Ishikawa (cell line): ENCODE data around the gene NPLOC4.

Source experiments
- RAD21 ChIP-seq: IDR thresholded peaks from 2 replicates; pipeline ENCODE4 v1.6.1; 2012; ENCODE audit warnings: low read depth
- TAF1 ChIP-seq: IDR thresholded peaks from 2 replicates; pipeline ENCODE4 v1.6.1; 2012; ENCODE audit warnings: low read depth, mild to moderate bottlenecking
- YY1 ChIP-seq: IDR thresholded peaks from 2 replicates; pipeline ENCODE4 v1.6.1; 2012; ENCODE audit warnings: low read depth
- TF ChIP-seq, protein P1 (sequence below): IDR thresholded peaks from 2 replicates; pipeline ENCODE4 v1.6.1; 2012

DNA sequence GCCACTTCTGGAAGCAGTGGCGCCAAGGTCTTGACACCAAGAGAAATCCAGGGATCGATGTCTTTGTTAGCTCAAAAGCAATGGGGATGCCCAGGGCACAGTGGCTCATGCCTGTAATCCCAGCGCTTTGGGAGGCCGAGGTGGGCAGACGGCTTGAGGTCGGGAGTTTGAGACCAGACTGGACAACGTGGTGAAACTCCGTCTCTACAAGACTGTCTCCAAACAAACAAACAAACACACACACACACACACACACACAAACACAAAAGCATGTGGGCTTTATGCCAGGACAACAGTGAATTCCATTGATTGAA lies 62.3 kb downstream of the NPLOC4 start:
- TF ChIP-seq YY1 = no peak
- TF ChIP-seq RAD21 = no peak
- TF ChIP-seq TAF1 = no peak
- TF ChIP-seq, protein P1, sequence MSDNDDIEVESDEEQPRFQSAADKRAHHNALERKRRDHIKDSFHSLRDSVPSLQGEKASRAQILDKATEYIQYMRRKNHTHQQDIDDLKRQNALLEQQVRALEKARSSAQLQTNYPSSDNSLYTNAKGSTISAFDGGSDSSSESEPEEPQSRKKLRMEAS = no peak
